Fibroblast of skin of right quadriceps (primary cell): ENCODE data around the gene BICC1.

Experiments used
- DNase-seq: peaks from one replicate; pipeline ENCODE4 v3.0.0-alpha.2; 2013

Gene BICC1

GRCh38 chr10:58653139-58653538 lies 140.5 kb downstream of the BICC1 start:
- peak; percentile 88 for DNase-seq

- DNase-seq, result peak; percentile 76
These were observed 148.0 kb downstream of the BICC1 start for GRCh38 chr10:58660575-58661255.

- DNase-seq, result peak; percentile 88
These were observed 148.7 kb downstream of the BICC1 start for GRCh38 chr10:58661336-58661735.

GRCh38 chr10:58661902-58662301 lies 149.2 kb downstream of the BICC1 start:
- no peak for DNase-seq

- peak; percentile 91 for DNase-seq
These were observed 149.6 kb downstream of the BICC1 start for GRCh38 chr10:58662314-58662713.

- no peak for DNase-seq
These were observed 152.7 kb downstream of the BICC1 start for GRCh38 chr10:58665361-58665760.

- DNase-seq, result no peak
These were observed 153.4 kb downstream of the BICC1 start for GRCh38 chr10:58666024-58666423.

- DNase-seq, result no peak
These were observed 155.1 kb downstream of the BICC1 start for GRCh38 chr10:58667658-58668310.

GRCh38 chr10:58672845-58673244 lies 160.2 kb downstream of the BICC1 start:
- DNase-seq, result peak; percentile 52

- DNase-seq, result peak; percentile 20
These were observed 161.6 kb downstream of the BICC1 start for GRCh38 chr10:58674251-58674650.

- DNase-seq, result no peak
These were observed 162.6 kb downstream of the BICC1 start for GRCh38 chr10:58675321-58675720.

GRCh38 chr10:58691528-58691927 lies 178.9 kb downstream of the BICC1 start:
- no peak for DNase-seq

- DNase-seq, result no peak
These were observed 181.2 kb downstream of the BICC1 start for GRCh38 chr10:58693919-58694318.

- no peak for DNase-seq
These were observed 182.3 kb downstream of the BICC1 start for GRCh38 chr10:58695022-58695421.

GRCh38 chr10:58696736-58697135 lies 184.1 kb downstream of the BICC1 start:
- DNase-seq, result peak; percentile 74

GRCh38 chr10:58697691-58698090 lies 185.0 kb downstream of the BICC1 start:
- no peak for DNase-seq

GRCh38 chr10:58698777-58699356 lies 186.2 kb downstream of the BICC1 start:
- DNase-seq, result peak; percentile 14

GRCh38 chr10:58700591-58700990 lies 187.9 kb downstream of the BICC1 start:
- no peak for DNase-seq

- DNase-seq, result peak; percentile 94
These were observed 188.9 kb downstream of the BICC1 start for GRCh38 chr10:58701405-58702135.

GRCh38 chr10:58704226-58704625 lies 191.6 kb downstream of the BICC1 start:
- DNase-seq, result peak; percentile 66

- peak; percentile 80 for DNase-seq
These were observed 192.0 kb downstream of the BICC1 start for GRCh38 chr10:58704671-58705141.

- no peak for DNase-seq
These were observed 194.2 kb downstream of the BICC1 start for GRCh38 chr10:58706836-58707235.

- DNase-seq, result peak; percentile 15
These were observed 199.5 kb downstream of the BICC1 start for GRCh38 chr10:58712141-58712540.
